D721Med (cell line): ENCODE results near the gene DOCK2.

Experiments
- DNase-seq: peaks from one replicate; pipeline ENCODE4 v3.0.0; 2011; ENCODE audit warnings: low spot score; ENCODE audit not compliant: insufficient read length
- FAIRE-seq: peaks from 2 replicates; lab custom pipeline; 2011; peaks lifted over from hg19 to GRCh38; lab: Jason Lieb, UNC
- CTCF ChIP-seq: IDR thresholded peaks from 2 replicates; pipeline ENCODE4 v1.5.1; 2012; ENCODE audit warnings: mild to moderate bottlenecking, control low read depth; ENCODE audit not compliant: insufficient read depth; ENCODE audit errors: missing control alignments

Gene DOCK2

GRCh38 chr5:169636477-169637084, 494 bp upstream of the DOCK2 start:
- FAIRE-seq, result no peak
- DNase-seq, result no peak
- no peak for TF ChIP-seq CTCF

GRCh38 chr5:169637549-169638121, 560 bp downstream of the DOCK2 start:
- no peak for FAIRE-seq
- no peak for TF ChIP-seq CTCF
- DNase-seq, result no peak

GRCh38 chr5:169641253-169641652, 4.2 kb downstream of the DOCK2 start:
- TF ChIP-seq CTCF, result no peak
- FAIRE-seq (no peak), DNase-seq (no peak)

GRCh38 chr5:169646856-169647255, 9.8 kb downstream of the DOCK2 start:
- no peak for FAIRE-seq
- DNase-seq, result no peak
- TF ChIP-seq CTCF, result no peak

GRCh38 chr5:169647566-169647965, 10.5 kb downstream of the DOCK2 start:
- DNase-seq (no peak), FAIRE-seq (no peak)
- no peak for TF ChIP-seq CTCF

- TF ChIP-seq CTCF, result no peak
- no peak for FAIRE-seq
- no peak for DNase-seq
Measured at GRCh38 chr5:169648725-169649310, 11.7 kb downstream of the DOCK2 start.

GRCh38 chr5:169649486-169649885, 12.4 kb downstream of the DOCK2 start:
- TF ChIP-seq CTCF, result no peak
- DNase-seq, result no peak
- no peak for FAIRE-seq
